ENCODE results near the gene KIRREL3.

KIRREL3 gene

GRCh38 chr11:126457817-126458216 is 542.8 kb downstream of the KIRREL3 start:
- DNase-seq = no peak

GRCh38 chr11:126456783-126457542 is 543.6 kb downstream of the KIRREL3 start:
- no peak for DNase-seq

GRCh38 chr11:126456089-126456488 is 544.5 kb downstream of the KIRREL3 start:
- no peak for DNase-seq

- no peak for DNase-seq
These were observed 548.1 kb downstream of the KIRREL3 start for GRCh38 chr11:126452241-126453101.

- no peak for DNase-seq
These were observed 549.3 kb downstream of the KIRREL3 start for GRCh38 chr11:126451211-126451802.

GRCh38 chr11:126450806-126451205 is 549.8 kb downstream of the KIRREL3 start:
- DNase-seq = no peak

- no peak for DNase-seq
These were observed 550.4 kb downstream of the KIRREL3 start for GRCh38 chr11:126450198-126450597.

- no peak for DNase-seq
These were observed 554.0 kb downstream of the KIRREL3 start for GRCh38 chr11:126446581-126446980.

- no peak for DNase-seq
These were observed 556.5 kb downstream of the KIRREL3 start for GRCh38 chr11:126444072-126444471.

- peak; percentile 78 to 89 for DNase-seq
These were observed 557.5 kb downstream of the KIRREL3 start for GRCh38 chr11:126443120-126443519.

GRCh38 chr11:126440792-126441514 is 559.6 kb downstream of the KIRREL3 start:
- DNase-seq = peak; percentile 85 to 86

- DNase-seq = no peak
These were observed 560.3 kb downstream of the KIRREL3 start for GRCh38 chr11:126440276-126440675.

GRCh38 chr11:126438691-126439090 is 561.9 kb downstream of the KIRREL3 start:
- no peak for DNase-seq

GRCh38 chr11:126438272-126438671 is 562.3 kb downstream of the KIRREL3 start:
- DNase-seq = no peak

- no peak for DNase-seq
These were observed 562.8 kb downstream of the KIRREL3 start for GRCh38 chr11:126437731-126438130.

- DNase-seq = no peak
These were observed 564.3 kb downstream of the KIRREL3 start for GRCh38 chr11:126436209-126436755.

GRCh38 chr11:126434950-126435335 is 565.6 kb downstream of the KIRREL3 start:
- no peak for DNase-seq

GRCh38 chr11:126433989-126434949 is 566.3 kb downstream of the KIRREL3 start:
- DNase-seq = no peak

- DNase-seq = no peak
These were observed 567.2 kb downstream of the KIRREL3 start for GRCh38 chr11:126433244-126433846.

GRCh38 chr11:126432525-126432924 is 568.0 kb downstream of the KIRREL3 start:
- no peak for DNase-seq

GRCh38 chr11:126432065-126432461 is 568.5 kb downstream of the KIRREL3 start:
- DNase-seq = no peak

Data from NCI-H2081 (cell line).